Activated T-cell treated with anti-CD3 and anti-CD28 coated beads, Interleukin-2, amount 50 U/mL, for 4 hours (primary cell): ENCODE measurements around the gene AK2. TPM values are rescaled to one million over a fixed set of nuclear protein-coding genes. Genes with fewer than 3 reads are reported as not detected.

ENCODE experiments used
- ATAC-seq, 2 donors: fragments of 200-7000 bp; cut with Tn5 transposase; one replicate each; pipeline ENCODE4 v1.10.0; 2021
- DNase-seq: peaks from one replicate; pipeline ENCODE4 v3.0.0-alpha.2; 2020
- H3K27me3 Mint-ChIP-seq: one replicate; pipeline ENCODE4 v1.8.0; 2021; ENCODE audit warnings: low read depth, mixed read lengths
- H3K36me3 Mint-ChIP-seq: one replicate; pipeline ENCODE4 v1.8.0; 2022; ENCODE audit warnings: mixed read lengths; ENCODE audit not compliant: insufficient read depth
- H3K4me1 Mint-ChIP-seq: one replicate; pipeline ENCODE4 v1.8.0; 2021; ENCODE audit warnings: low read depth, mixed read lengths
- H3K4me3 Mint-ChIP-seq: one replicate; pipeline ENCODE4 v1.8.0; 2021; ENCODE audit warnings: mild to moderate bottlenecking, moderate library complexity, mixed read lengths
- H3K9me3 Mint-ChIP-seq: one replicate; pipeline ENCODE4 v1.8.0; 2021; ENCODE audit warnings: mixed read lengths
- total RNA-seq, 3 donors: library from RNA; stranded (reverse); gene quantifications; one replicate each; pipeline ENCODE4 v1.2.1, GENCODE V29; 2021

AK2 gene
- total RNA-seq, 3 donors from 2014 or later: 320 to 346 (median 334) TPM

- ATAC-seq (no peak), DNase-seq (no peak)
- no peaks in the 10 kb centered on the region for H3K27me3 Mint-ChIP-seq
- no peak overlapping the region for H3K4me3 Mint-ChIP-seq
- H3K36me3 Mint-ChIP-seq: peaks cover 49% of the 10 kb centered on the region
- H3K4me1 Mint-ChIP-seq: peaks cover 46% of the 10 kb centered on the region
- no peaks in the 10 kb centered on the region for H3K9me3 Mint-ChIP-seq
Observed at GRCh38 chr1:33021567-33022431, 14.9 kb downstream of the AK2 start.

GRCh38 chr1:33018112-33018511 is 18.6 kb downstream of the AK2 start:
- ATAC-seq (peak; percentile 66 to 76), DNase-seq (no peak)
- Mint-ChIP-seq H3K9me3 (no peaks in the 10 kb centered on the region), H3K4me3 (no peak overlapping the region), H3K27me3 (no peaks in the 10 kb centered on the region), H3K36me3 (peaks cover 51% of the 10 kb centered on the region), H3K4me1 (peaks cover 17% of the 10 kb centered on the region)

- H3K9me3 Mint-ChIP-seq: no peaks in the 10 kb centered on the region
- H3K4me1 Mint-ChIP-seq: peaks cover 13% of the 10 kb centered on the region
- no peak for DNase-seq
- peaks cover 50% of the 10 kb centered on the region for H3K36me3 Mint-ChIP-seq
- ATAC-seq: no peak
- H3K27me3 Mint-ChIP-seq: no peaks in the 10 kb centered on the region
- no peak overlapping the region for H3K4me3 Mint-ChIP-seq
Observed at GRCh38 chr1:33017175-33017574, 19.5 kb downstream of the AK2 start.

GRCh38 chr1:33015216-33015615 is 21.5 kb downstream of the AK2 start:
- Mint-ChIP-seq H3K4me1 (peaks cover 13% of the 10 kb centered on the region), H3K9me3 (no peaks in the 10 kb centered on the region), H3K4me3 (no peak overlapping the region), H3K36me3 (peaks cover 56% of the 10 kb centered on the region), H3K27me3 (no peaks in the 10 kb centered on the region)
- ATAC-seq: no peak
- no peak for DNase-seq

- no peak for ATAC-seq
- H3K9me3 Mint-ChIP-seq: no peaks in the 10 kb centered on the region
Observed at GRCh38 chr1:33014464-33015163, 22.1 kb downstream of the AK2 start.

GRCh38 chr1:33013791-33014190 is 22.9 kb downstream of the AK2 start:
- H3K4me1 Mint-ChIP-seq: peaks cover 10% of the 10 kb centered on the region
- DNase-seq: no peak
- no peak for ATAC-seq

More at GRCh38 chr1:33014464-33015163, 22.1 kb downstream of the AK2 start:
- no peak for DNase-seq
- no peak overlapping the region for H3K4me3 Mint-ChIP-seq
- peaks cover 55% of the 10 kb centered on the region for H3K36me3 Mint-ChIP-seq
- no peaks in the 10 kb centered on the region for H3K27me3 Mint-ChIP-seq
- peaks cover 13% of the 10 kb centered on the region for H3K4me1 Mint-ChIP-seq

GRCh38 chr1:33012165-33012564 is 24.5 kb downstream of the AK2 start:
- Mint-ChIP-seq H3K4me3 (no peak overlapping the region), H3K27me3 (no peaks in the 10 kb centered on the region), H3K36me3 (peaks cover 57% of the 10 kb centered on the region), H3K9me3 (no peaks in the 10 kb centered on the region), H3K4me1 (no peaks in the 10 kb centered on the region)
- DNase-seq: no peak
- no peak for ATAC-seq

More at GRCh38 chr1:33013791-33014190, 22.9 kb downstream of the AK2 start:
- peaks cover 54% of the 10 kb centered on the region for H3K36me3 Mint-ChIP-seq
- H3K9me3 Mint-ChIP-seq: no peaks in the 10 kb centered on the region
- H3K4me3 Mint-ChIP-seq: no peak overlapping the region
- no peaks in the 10 kb centered on the region for H3K27me3 Mint-ChIP-seq

- no peak for DNase-seq
- no peaks in the 10 kb centered on the region for H3K9me3 Mint-ChIP-seq
- peaks cover 60% of the 10 kb centered on the region for H3K36me3 Mint-ChIP-seq
Observed at GRCh38 chr1:33010932-33011731, 25.6 kb downstream of the AK2 start.

GRCh38 chr1:33009561-33009960 is 27.1 kb downstream of the AK2 start:
- DNase-seq (no peak), ATAC-seq (no peak)
- H3K9me3 Mint-ChIP-seq: no peaks in the 10 kb centered on the region
- no peak overlapping the region for H3K4me3 Mint-ChIP-seq
- peaks cover 62% of the 10 kb centered on the region for H3K36me3 Mint-ChIP-seq
- H3K27me3 Mint-ChIP-seq: no peaks in the 10 kb centered on the region
- H3K4me1 Mint-ChIP-seq: peaks cover 9% of the 10 kb centered on the region

More at GRCh38 chr1:33010932-33011731, 25.6 kb downstream of the AK2 start:
- Mint-ChIP-seq H3K4me1 (no peaks in the 10 kb centered on the region), H3K4me3 (no peak overlapping the region), H3K27me3 (no peaks in the 10 kb centered on the region)
- no peak for ATAC-seq

- H3K9me3 Mint-ChIP-seq: no peaks in the 10 kb centered on the region
- DNase-seq: no peak
- H3K4me1 Mint-ChIP-seq: peaks cover 10% of the 10 kb centered on the region
- H3K36me3 Mint-ChIP-seq: peaks cover 55% of the 10 kb centered on the region
- no peaks in the 10 kb centered on the region for H3K27me3 Mint-ChIP-seq
- no peak for ATAC-seq
- no peak overlapping the region for H3K4me3 Mint-ChIP-seq
Observed at GRCh38 chr1:33008051-33008914, 28.4 kb downstream of the AK2 start.

- Mint-ChIP-seq H3K4me3 (no peak overlapping the region), H3K27me3 (no peaks in the 10 kb centered on the region), H3K4me1 (peaks cover 14% of the 10 kb centered on the region), H3K9me3 (no peaks in the 10 kb centered on the region), H3K36me3 (peaks cover 51% of the 10 kb centered on the region)
- DNase-seq (no peak), ATAC-seq (no peak)
Observed at GRCh38 chr1:33007190-33008050, 29.3 kb downstream of the AK2 start.

- Mint-ChIP-seq H3K27me3 (no peaks in the 10 kb centered on the region), H3K4me1 (peaks cover 14% of the 10 kb centered on the region), H3K36me3 (peaks cover 39% of the 10 kb centered on the region), H3K4me3 (no peak overlapping the region), H3K9me3 (no peaks in the 10 kb centered on the region)
- ATAC-seq: no peak
- no peak for DNase-seq
Observed at GRCh38 chr1:33005838-33006421, 30.8 kb downstream of the AK2 start.
